GM12874 (cell line): ENCODE results near the gene MYO5A.

Source experiments
- CTCF ChIP-seq: IDR thresholded peaks from 2 replicates; pipeline ENCODE4 v1.5.1; 2011; ENCODE audit warnings: low read depth, mild to moderate bottlenecking, control low read depth, low read length, moderate library complexity; ENCODE audit not compliant: insufficient read depth

The MYO5A gene

GRCh38 chr15:52493968-52494367 lies 34.7 kb downstream of the MYO5A start:
- no peak for TF ChIP-seq CTCF

- no peak for TF ChIP-seq CTCF
These were observed 36.5 kb downstream of the MYO5A start for GRCh38 chr15:52492132-52492531.

- TF ChIP-seq CTCF: no peak
These were observed 37.2 kb downstream of the MYO5A start for GRCh38 chr15:52491472-52491871.

GRCh38 chr15:52488830-52489229 lies 39.9 kb downstream of the MYO5A start:
- TF ChIP-seq CTCF: no peak

- TF ChIP-seq CTCF: no peak
These were observed 42.4 kb downstream of the MYO5A start for GRCh38 chr15:52486003-52486996.

- TF ChIP-seq CTCF: no peak
These were observed 43.4 kb downstream of the MYO5A start for GRCh38 chr15:52485290-52485689.

GRCh38 chr15:52483707-52484106 lies 45.0 kb downstream of the MYO5A start:
- TF ChIP-seq CTCF: no peak
